ENCODE data around the gene KPNA6. TPM values are rescaled to one million over a fixed set of nuclear protein-coding genes. Genes with fewer than 3 reads are reported as not detected.
A peak's percentile ranks its signal among the peaks of the same experiment; 100 is the strongest.

Gene KPNA6
- total RNA-seq, 1 experiment from 2014 or later: 114 TPM

GRCh38 chr1:32180186-32181060, 72.6 kb downstream of the KPNA6 start:
- no peak overlapping the region for H3K56ac ChIP-seq (ENCODE audit: insufficient read length, low read depth, low read length)
- H2AK5ac ChIP-seq (ENCODE audit: insufficient read length, low read length): no peak overlapping the region
- Mint-ChIP-seq H3K27ac (peak overlapping the region; percentile 93 to 98 (median 96)), H3K9me3 (no peaks in the 10 kb centered on the region), H3K4me1 (peaks cover 28 to 33% of the 10 kb centered on the region in 2 experiments), H3K36me3 (ENCODE audit: insufficient read depth in 1 of 3, low read depth in 3 of 3) (peaks cover 34 to 55% (median 45%) of the 10 kb centered on the region in 3 experiments), H3K4me3 (peak overlapping the region; percentile 92), H3K27me3 (ENCODE audit: low read depth) (no peaks in the 10 kb centered on the region)
- H2AFZ ChIP-seq (ENCODE audit: low read length): no peak overlapping the region
- H4K91ac ChIP-seq (ENCODE audit: insufficient read length, low read depth, low read length): no peak overlapping the region
- peak overlapping the region; percentile 64 for H3K9ac ChIP-seq (ENCODE audit: extremely low read depth, insufficient read length, low read length)
- no peaks in the 10 kb centered on the region for H4K20me1 ChIP-seq (ENCODE audit: control insufficient read depth, insufficient read depth, insufficient read length)
- H3K23ac ChIP-seq (ENCODE audit: insufficient read length, low read depth, low read length): no peak overlapping the region
- H2BK15ac ChIP-seq (ENCODE audit: low read depth, low read length): no peak overlapping the region
- H4K5ac ChIP-seq (ENCODE audit: insufficient read length, low read depth, low read length): no peak overlapping the region
- no CpG with 5 or more reads among the region's 36 CpGs for WGBS (ENCODE audit: extremely low coverage, insufficient read length, low lambda C conversion rate)
- no peak overlapping the region for H3K4ac ChIP-seq (ENCODE audit: low read depth, low read length)
- H3K4me1 ChIP-seq (ENCODE audit: insufficient read depth, low read length): peaks cover 6% of the 10 kb centered on the region
- H3K18ac ChIP-seq (ENCODE audit: insufficient read length, low read depth, low read length): peak overlapping the region; percentile 20
- H3K27me3 ChIP-seq (ENCODE audit: insufficient read depth, low read length): no peaks in the 10 kb centered on the region
- no peak overlapping the region for H2BK5ac ChIP-seq (ENCODE audit: insufficient read length, low read length)
- H3T11ph ChIP-seq (ENCODE audit: low read length): no peak overlapping the region
- H3K23me2 ChIP-seq (ENCODE audit: insufficient read length, low read depth, low read length, poor library complexity, severe bottlenecking): peaks cover 7% of the 10 kb centered on the region
- no peak overlapping the region for H3K27ac ChIP-seq (ENCODE audit: insufficient read length, low read depth, low read length)
- H4K8ac ChIP-seq (replicated peaks; ENCODE audit: insufficient read length, low read depth, low read length): no peak overlapping the region
- H3K79me1 ChIP-seq (ENCODE audit: insufficient read depth, low read depth, low read length, poor library complexity, severe bottlenecking): peaks cover 6% of the 10 kb centered on the region
- peak overlapping the region; percentile 8; the same call in 1 of the 2 replicates for H3K14ac ChIP-seq (ENCODE audit: insufficient read depth, low read length)
- no peak overlapping the region for H2BK120ac ChIP-seq (ENCODE audit: low read depth, low read length, poor library complexity, severe bottlenecking)
- no peaks in the 10 kb centered on the region for H3K9me3 ChIP-seq (ENCODE audit: control insufficient read depth, low read depth, low read length)
- DNase-seq: peak; percentile 64
- no peak overlapping the region for H2BK20ac ChIP-seq (ENCODE audit: low read depth, low read length, poor library complexity, severe bottlenecking)
- peak overlapping the region; percentile 77 for H3K4me2 ChIP-seq (ENCODE audit: insufficient read depth, insufficient read length, low read length)
- no peak for TF ChIP-seq CTCF (conservative IDR thresholded peaks at IDR 0.05)
- H2BK12ac ChIP-seq (ENCODE audit: insufficient read length, low read depth, low read length): no peak overlapping the region
- peaks cover 4% of the 10 kb centered on the region; the same call in 1 of the 2 replicates for H3K79me2 ChIP-seq (ENCODE audit: insufficient read depth, low read length)

Data from H9 (cell line).